Mesenchymal stem cell (in vitro differentiated cells and primary cell): Measurements from ENCODE around the gene NPAS3.
A peak's percentile ranks its signal among the peaks of the same experiment; 100 is the strongest.

Experiments used
- DNase-seq: peaks from one replicate; pipeline ENCODE4 v3.0.0-alpha.2; 2013
- H2AFZ ChIP-seq: one replicate; pipeline ENCODE4 v1.6.1; 2013; ENCODE audit warnings: low read depth, mild to moderate bottlenecking, control low read depth, inconsistent platforms, low read length, moderate library complexity
- H2AK5ac ChIP-seq: 2 replicates; pipeline ENCODE4 v1.6.1; 2013; ENCODE audit warnings: low read length, moderate library complexity, mild to moderate bottlenecking, inconsistent platforms; ENCODE audit not compliant: severe bottlenecking
- H2BK120ac ChIP-seq: one replicate; pipeline ENCODE4 v1.6.1; 2013; ENCODE audit warnings: low read depth, mild to moderate bottlenecking, inconsistent platforms, low read length, moderate library complexity
- H2BK12ac ChIP-seq, 2 experiments: one replicate each; pipeline ENCODE4 v1.6.1; 2013; ENCODE audit warnings: inconsistent platforms in 2 of 2, low read length in 2 of 2, mild to moderate bottlenecking in 2 of 2, moderate library complexity in 2 of 2, control low read depth in 1 of 2
- H2BK15ac ChIP-seq: one replicate; pipeline ENCODE4 v1.6.1; 2013; ENCODE audit warnings: mild to moderate bottlenecking, low read depth, inconsistent platforms; ENCODE audit not compliant: poor library complexity, severe bottlenecking
- H2BK5ac ChIP-seq: 2 replicates; pipeline ENCODE4 v1.6.1; 2013; ENCODE audit warnings: low read depth, mild to moderate bottlenecking, low read length, control low read depth, inconsistent platforms; ENCODE audit not compliant: poor library complexity, severe bottlenecking
- H3K14ac ChIP-seq, 2 experiments: one replicate each; pipeline ENCODE4 v1.6.1; 2013; ENCODE audit warnings: inconsistent platforms in 2 of 2, low read length in 2 of 2, control low read depth in 1 of 2, mild to moderate bottlenecking in 1 of 2, moderate library complexity in 1 of 2
- H3K18ac ChIP-seq, 2 experiments: one replicate each; pipeline ENCODE4 v1.6.1; 2013; ENCODE audit warnings: inconsistent platforms in 2 of 2, low read length in 2 of 2, control low read depth in 1 of 2, low read depth in 1 of 2, mild to moderate bottlenecking in 1 of 2
- H3K23ac ChIP-seq, 2 experiments: one replicate each; pipeline ENCODE4 v1.6.1; 2013; ENCODE audit warnings: inconsistent platforms in 2 of 2, low read length in 2 of 2, mild to moderate bottlenecking in 2 of 2, moderate library complexity in 2 of 2, control low read depth in 1 of 2
- H3K27ac ChIP-seq: 2 replicates; pipeline ENCODE4 v1.5.1; 2013; ENCODE audit warnings: mild to moderate bottlenecking, moderate library complexity, low read length, control low read depth, inconsistent platforms; ENCODE audit not compliant: poor library complexity, severe bottlenecking
- H3K27me3 ChIP-seq, 2 experiments: 2 replicates each; pipeline versions ENCODE4 v1.6.1 to v1.7.0; 2013; ENCODE audit warnings: low read length in 2 of 2, mild to moderate bottlenecking in 2 of 2, moderate library complexity in 2 of 2, control low read depth in 1 of 2, inconsistent platforms in 1 of 2; ENCODE audit not compliant: control insufficient read depth in 1 of 2, insufficient read depth in 1 of 2
- H3K36me3 ChIP-seq, 2 experiments: 2 replicates each; pipeline versions ENCODE4 v1.6.1 to v1.7.0; 2013; ENCODE audit warnings: low read length in 2 of 2, control low read depth in 1 of 2, inconsistent platforms in 1 of 2, low read depth in 1 of 2, mild to moderate bottlenecking in 1 of 2; ENCODE audit not compliant: insufficient read depth in 2 of 2, control insufficient read depth in 1 of 2
- H3K4ac ChIP-seq, 2 experiments: one replicate each; pipeline ENCODE4 v1.6.1; 2013; ENCODE audit warnings: inconsistent platforms in 2 of 2, low read length in 2 of 2, mild to moderate bottlenecking in 2 of 2, moderate library complexity in 2 of 2, control low read depth in 1 of 2, low read depth in 1 of 2
- H3K4me1 ChIP-seq: 2 replicates; pipeline ENCODE4 v1.6.1; 2013; ENCODE audit warnings: low read depth, low read length, control low read depth; ENCODE audit not compliant: control insufficient read depth, insufficient read depth
- H3K4me2 ChIP-seq: 2 replicates; pipeline ENCODE4 v1.6.1; 2013; ENCODE audit warnings: low read length, mild to moderate bottlenecking, inconsistent platforms; ENCODE audit not compliant: poor library complexity, severe bottlenecking
- H3K4me3 ChIP-seq, 2 experiments: 2 replicates each; pipeline versions ENCODE4 v1.5.1 to v1.7.0; 2013; ENCODE audit warnings: low read length in 2 of 2, mild to moderate bottlenecking in 2 of 2, control low read depth in 1 of 2, low read depth in 1 of 2; ENCODE audit not compliant: insufficient read depth in 1 of 2
- H3K79me1 ChIP-seq: replicated peaks from 2 replicates; pipeline ENCODE4 v1.6.1; 2013; ENCODE audit warnings: mild to moderate bottlenecking, control low read depth, low read length, inconsistent platforms; ENCODE audit not compliant: poor library complexity, severe bottlenecking
- H3K9ac ChIP-seq: 2 replicates; pipeline ENCODE4 v1.7.0; 2013; ENCODE audit warnings: mild to moderate bottlenecking, low read length, moderate library complexity
- H3K9me3 ChIP-seq: 2 replicates; pipeline ENCODE4 v1.7.0; 2013; ENCODE audit warnings: mild to moderate bottlenecking, low read length; ENCODE audit not compliant: control insufficient read depth
- H4K8ac ChIP-seq: one replicate; pipeline ENCODE4 v1.6.1; 2013; ENCODE audit warnings: inconsistent platforms, mild to moderate bottlenecking, low read length, moderate library complexity
- H4K91ac ChIP-seq: one replicate; pipeline ENCODE4 v1.6.1; 2013; ENCODE audit warnings: mild to moderate bottlenecking, low read length, inconsistent platforms
- WGBS: methylation state at CpG from one replicate; pipeline ENCODE4 v1.1.7; 2013; ENCODE audit warnings: mixed read lengths; 5-methylcytosine and 5-hydroxymethylcytosine counted together

NPAS3 gene

GRCh38 chr14:33781236-33781635 is 842.6 kb downstream of the NPAS3 start:
- Histone ChIP-seq H3K18ac (no peak overlapping the region), H3K4me1 (no peaks in the 10 kb centered on the region), H3K27ac (no peak overlapping the region), H4K8ac (no peak overlapping the region), H3K23ac (no peak overlapping the region), H2BK12ac (no peak overlapping the region), H2BK15ac (no peak overlapping the region), H4K91ac (no peak overlapping the region), H2AK5ac (no peak overlapping the region), H3K4me3 (no peak overlapping the region), H3K9me3 (no peaks in the 10 kb centered on the region), H3K27me3 (no peaks in the 10 kb centered on the region), H3K9ac (no peak overlapping the region), H2AFZ (no peak overlapping the region), H3K4ac (no peak overlapping the region), H3K14ac (no peak overlapping the region), H3K4me2 (no peak overlapping the region), H2BK120ac (no peak overlapping the region), H2BK5ac (no peak overlapping the region), H3K79me1 (no peaks in the 10 kb centered on the region), H3K36me3 (no peaks in the 10 kb centered on the region)
- peak; percentile 37 for DNase-seq
- no CpG with 5 or more reads among the region's 2 CpGs for WGBS

- H3K4ac ChIP-seq: no peak overlapping the region
- H2BK5ac ChIP-seq: no peak overlapping the region
- H3K27me3 ChIP-seq: no peaks in the 10 kb centered on the region
- H3K18ac ChIP-seq: no peak overlapping the region
- H4K91ac ChIP-seq: no peak overlapping the region
- H2AK5ac ChIP-seq: no peak overlapping the region
- H2AFZ ChIP-seq: no peak overlapping the region
- no peaks in the 10 kb centered on the region for H3K36me3 ChIP-seq
- H3K9me3 ChIP-seq: no peaks in the 10 kb centered on the region
- H3K23ac ChIP-seq: no peak overlapping the region
- no peak overlapping the region for H3K4me2 ChIP-seq
- no peaks in the 10 kb centered on the region for H3K79me1 ChIP-seq
- WGBS: 94% methylated on average over 6 of the region's 6 CpGs
- no peak overlapping the region for H3K14ac ChIP-seq
- H2BK120ac ChIP-seq: no peak overlapping the region
- no peak overlapping the region for H2BK12ac ChIP-seq
- H3K4me1 ChIP-seq: no peaks in the 10 kb centered on the region
- H3K9ac ChIP-seq: no peak overlapping the region
- H3K27ac ChIP-seq: no peak overlapping the region
- peak overlapping the region; percentile 67 for H2BK15ac ChIP-seq
- DNase-seq: no peak
- H3K4me3 ChIP-seq: no peak overlapping the region
- H4K8ac ChIP-seq: no peak overlapping the region
These were observed 844.2 kb downstream of the NPAS3 start for GRCh38 chr14:33782923-33783322.

GRCh38 chr14:33786091-33786825 is 847.6 kb downstream of the NPAS3 start:
- Histone ChIP-seq H3K23ac (no peak overlapping the region), H4K8ac (no peak overlapping the region), H3K4me1 (no peaks in the 10 kb centered on the region), H3K4me3 (no peak overlapping the region), H2AFZ (no peak overlapping the region), H3K9me3 (no peaks in the 10 kb centered on the region), H3K18ac (no peak overlapping the region), H3K79me1 (no peaks in the 10 kb centered on the region), H2BK12ac (no peak overlapping the region), H3K9ac (no peak overlapping the region), H3K4ac (no peak overlapping the region), H3K36me3 (no peaks in the 10 kb centered on the region), H2AK5ac (no peak overlapping the region), H3K27me3 (no peaks in the 10 kb centered on the region), H3K27ac (no peak overlapping the region), H3K14ac (no peak overlapping the region), H2BK15ac (no peak overlapping the region), H2BK120ac (no peak overlapping the region), H4K91ac (no peak overlapping the region), H2BK5ac (no peak overlapping the region), H3K4me2 (no peak overlapping the region)
- no peak for DNase-seq
- 100% methylated on average over 1 of the region's 4 CpGs for WGBS

- no peaks in the 10 kb centered on the region for H3K9me3 ChIP-seq
- H3K4me2 ChIP-seq: no peak overlapping the region
- WGBS: 96% methylated on average over 11 of the region's 11 CpGs
- H2BK15ac ChIP-seq: no peak overlapping the region
- H3K27ac ChIP-seq: no peak overlapping the region
- H4K91ac ChIP-seq: peak overlapping the region; percentile 50
- no peaks in the 10 kb centered on the region for H3K4me1 ChIP-seq
- DNase-seq: no peak
- no peak overlapping the region for H3K14ac ChIP-seq
- no peak overlapping the region for H2AK5ac ChIP-seq
- no peak overlapping the region for H3K9ac ChIP-seq
- H2BK12ac ChIP-seq: no peak overlapping the region
- H3K4me3 ChIP-seq: no peak overlapping the region
- no peak overlapping the region for H3K23ac ChIP-seq
- H3K18ac ChIP-seq: no peak overlapping the region
- no peaks in the 10 kb centered on the region for H3K27me3 ChIP-seq
- no peak overlapping the region for H3K4ac ChIP-seq
- H2BK5ac ChIP-seq: no peak overlapping the region
- no peak overlapping the region for H2BK120ac ChIP-seq
- no peaks in the 10 kb centered on the region for H3K79me1 ChIP-seq
- no peak overlapping the region for H2AFZ ChIP-seq
- no peaks in the 10 kb centered on the region for H3K36me3 ChIP-seq
- H4K8ac ChIP-seq: no peak overlapping the region
These were observed 849.5 kb downstream of the NPAS3 start for GRCh38 chr14:33788161-33788560.
